Endometrial microvascular endothelial cells (primary cell): ENCODE measurements around the gene ARHGAP19. TPM values are rescaled to one million over a fixed set of nuclear protein-coding genes. Genes with fewer than 3 reads are reported as not detected.

Source experiments
- in situ Hi-C: cut with HindIII; loops from 2 replicates; pipeline ENCODE4 v1.10.0; 2017; ENCODE audit warnings: low sequenced_read_pairs, low pct_unique_long_range_greater_than_20kb; ENCODE audit errors: inconsistent ontology term
- total RNA-seq: library from RNA; depleted of rRNA; stranded (reverse); fragments of >200 nt; gene quantifications from one replicate; pipeline ENCODE4 v1.2.3, GENCODE V29; 2015; ENCODE audit errors: inconsistent ontology term

The ARHGAP19 gene
- total RNA-seq, 1 donor from 2014 or later = 13.8 TPM

DNA sequence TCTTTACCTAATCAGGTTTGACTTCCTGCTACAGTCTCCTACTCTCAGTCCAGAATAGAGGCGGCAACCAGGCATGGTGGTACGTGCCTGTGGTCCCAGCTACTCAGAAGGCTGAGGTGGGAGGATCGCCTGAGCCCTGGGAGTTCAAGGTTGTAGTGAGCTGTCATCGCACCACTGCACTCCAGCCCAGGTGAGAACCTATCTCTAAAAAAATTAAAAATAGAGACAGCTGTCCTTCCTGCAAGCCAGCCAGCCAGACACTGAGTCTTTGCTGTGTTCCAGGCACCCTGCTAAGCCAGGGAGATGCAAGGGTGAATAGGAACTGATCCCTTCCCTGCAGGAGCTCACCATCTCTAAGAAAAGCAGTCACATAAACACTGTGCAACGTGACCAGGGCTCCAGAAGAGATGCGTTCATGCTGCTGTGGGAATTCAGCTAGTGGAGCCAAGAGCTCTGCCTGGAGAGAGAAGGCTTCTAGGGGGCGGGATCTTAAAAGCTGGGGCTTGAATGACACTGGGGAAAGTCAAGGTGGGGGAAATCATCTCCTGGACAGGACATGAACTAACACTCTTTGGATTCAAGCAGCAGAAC is 84.6 kb downstream of the ARHGAP19 start:
- in situ Hi-C loops = no loop called here

DNA sequence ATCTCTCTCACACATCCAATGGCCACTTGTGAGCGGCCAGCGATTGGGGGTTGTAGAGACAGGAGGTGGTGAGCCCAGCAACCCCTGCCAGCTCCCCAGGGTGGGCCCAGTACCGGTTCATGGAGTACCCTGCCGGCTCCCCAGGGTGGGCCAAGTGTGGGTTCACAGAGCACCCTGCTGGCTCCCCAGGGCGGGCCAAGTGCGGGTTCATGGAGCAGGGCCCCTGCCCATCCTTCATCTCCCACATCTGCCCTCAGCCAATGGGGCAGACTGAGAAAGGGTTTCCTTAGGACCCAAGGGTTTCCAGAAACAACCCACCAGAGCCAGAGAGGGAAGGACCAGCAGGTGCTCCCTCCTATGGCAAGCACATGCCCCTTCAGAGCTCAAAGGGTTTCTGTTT is 85.3 kb downstream of the ARHGAP19 start:
- in situ Hi-C loops = no loop called here

DNA sequence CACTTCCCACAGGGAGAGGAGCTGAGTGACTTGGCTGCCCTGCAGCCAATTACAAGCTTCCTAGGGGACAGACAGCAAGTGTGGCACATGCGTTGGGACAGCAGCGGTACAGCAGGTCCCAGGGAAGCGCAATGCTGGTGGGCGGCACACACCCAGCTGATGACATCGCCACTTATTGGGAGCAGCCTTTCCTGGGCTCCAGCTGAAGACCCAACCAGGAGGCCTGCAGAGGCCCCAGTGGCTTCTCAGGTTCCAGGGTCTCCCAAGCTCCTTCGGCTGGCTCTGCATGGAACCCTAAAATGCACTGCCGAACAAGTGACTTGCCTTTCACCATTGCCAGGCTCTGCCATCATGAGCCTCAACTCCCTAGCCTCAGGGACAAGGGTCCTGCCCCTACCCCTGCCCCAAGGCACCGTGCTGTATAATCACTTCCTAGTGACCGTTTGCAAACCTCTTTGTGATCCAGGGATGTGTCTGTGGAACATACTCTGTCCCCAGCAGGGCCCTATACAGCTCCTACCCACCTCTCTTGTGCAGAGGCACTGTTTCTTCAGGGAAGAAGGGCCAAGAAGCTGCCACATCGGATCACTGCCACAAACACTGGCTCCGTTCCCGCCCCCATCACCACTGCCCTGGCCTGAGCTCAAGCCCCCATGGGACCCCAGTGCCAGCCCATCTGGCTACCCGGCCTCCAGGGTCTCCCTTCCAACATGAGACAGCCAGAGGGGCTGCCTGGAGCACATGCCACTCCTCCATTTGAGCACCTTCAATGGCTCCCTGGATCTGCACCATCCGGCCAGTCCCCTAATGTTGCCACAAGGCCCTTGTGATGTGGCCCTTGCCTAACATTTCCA is 87.4 kb downstream of the ARHGAP19 start:
- in situ Hi-C loops = no loop called here

DNA sequence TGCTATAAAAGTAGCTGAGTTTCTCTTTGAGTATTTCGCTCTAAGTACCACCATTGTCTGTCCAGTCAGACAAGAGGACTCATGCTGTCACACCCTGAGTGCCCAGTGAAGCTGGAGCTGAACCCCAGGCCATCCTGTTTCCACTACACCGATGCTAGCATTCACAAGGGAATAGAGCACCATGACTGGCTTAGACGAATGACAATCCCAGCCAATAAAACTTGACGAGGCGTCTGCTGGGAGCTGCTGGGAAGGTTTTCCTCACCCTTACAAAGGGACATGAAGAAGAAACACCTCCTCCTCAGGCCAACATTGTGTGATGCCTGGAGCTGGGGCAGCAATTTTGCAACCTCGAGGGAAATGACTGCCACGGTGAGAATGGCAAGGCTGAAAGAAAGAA is 89.2 kb downstream of the ARHGAP19 start:
- in situ Hi-C loops = no loop called here

DNA sequence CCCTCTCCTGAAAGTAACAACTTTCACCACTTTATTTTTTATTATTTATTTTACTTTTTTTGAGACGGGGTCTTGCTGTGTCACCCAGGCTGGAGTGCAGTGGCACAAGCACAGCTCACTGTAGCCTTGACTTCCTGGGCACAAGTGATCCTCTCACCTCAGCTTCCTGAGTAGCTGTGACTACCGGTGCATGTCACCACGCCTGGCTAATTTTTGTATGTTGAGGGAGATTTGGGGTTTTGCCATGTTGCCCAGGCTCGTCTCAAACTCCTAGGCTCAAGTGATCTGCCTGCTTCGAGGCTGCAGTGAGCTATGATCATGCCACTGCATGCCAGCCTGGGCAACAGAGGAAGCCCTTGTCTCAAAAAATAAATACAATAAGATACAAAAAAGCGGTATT is 91.8 kb downstream of the ARHGAP19 start:
- in situ Hi-C loops = no loop called here

DNA sequence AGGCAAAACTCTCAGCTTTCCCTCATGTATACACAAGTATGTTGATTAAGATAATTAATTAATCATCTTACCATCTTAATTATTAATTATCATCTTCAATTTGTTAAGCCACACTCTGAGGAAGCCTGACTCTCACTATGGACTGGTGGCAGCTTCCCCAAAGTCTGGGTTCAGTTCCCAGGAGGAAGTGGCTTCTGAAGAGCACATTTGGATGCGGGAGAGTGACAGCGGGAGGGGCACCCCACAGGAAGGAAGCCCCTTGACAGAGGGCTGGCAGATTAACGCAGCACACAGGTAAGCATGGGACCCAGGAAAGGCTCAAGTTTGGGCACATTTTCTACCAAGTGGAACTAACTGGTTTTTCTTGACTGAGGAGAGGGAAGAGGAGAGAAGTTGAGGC is 93.3 kb downstream of the ARHGAP19 start:
- in situ Hi-C loops = no loop called here

DNA sequence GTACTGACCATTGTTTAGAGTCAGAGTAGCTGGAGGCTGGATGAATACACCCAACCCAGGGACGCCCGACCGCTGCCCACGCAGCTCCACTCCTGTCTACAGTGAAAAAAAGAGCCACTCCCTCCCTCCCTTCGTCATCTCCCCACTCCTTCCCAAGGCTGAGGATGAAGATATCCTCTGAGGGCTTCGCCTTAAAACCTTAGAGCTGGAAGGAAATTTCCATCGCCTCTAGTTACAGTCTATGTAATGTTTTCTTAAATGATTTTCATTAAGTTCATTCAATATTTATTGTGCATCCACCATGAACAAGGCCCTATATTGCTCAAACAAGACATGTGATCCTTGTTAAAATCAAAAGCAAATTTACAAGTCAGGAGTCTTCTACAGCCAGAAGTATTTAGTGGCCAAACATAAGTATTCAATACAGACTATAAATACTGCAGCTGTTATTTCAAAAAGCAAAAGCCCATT is 95.4 kb downstream of the ARHGAP19 start:
- in situ Hi-C loops = no loop called here

DNA sequence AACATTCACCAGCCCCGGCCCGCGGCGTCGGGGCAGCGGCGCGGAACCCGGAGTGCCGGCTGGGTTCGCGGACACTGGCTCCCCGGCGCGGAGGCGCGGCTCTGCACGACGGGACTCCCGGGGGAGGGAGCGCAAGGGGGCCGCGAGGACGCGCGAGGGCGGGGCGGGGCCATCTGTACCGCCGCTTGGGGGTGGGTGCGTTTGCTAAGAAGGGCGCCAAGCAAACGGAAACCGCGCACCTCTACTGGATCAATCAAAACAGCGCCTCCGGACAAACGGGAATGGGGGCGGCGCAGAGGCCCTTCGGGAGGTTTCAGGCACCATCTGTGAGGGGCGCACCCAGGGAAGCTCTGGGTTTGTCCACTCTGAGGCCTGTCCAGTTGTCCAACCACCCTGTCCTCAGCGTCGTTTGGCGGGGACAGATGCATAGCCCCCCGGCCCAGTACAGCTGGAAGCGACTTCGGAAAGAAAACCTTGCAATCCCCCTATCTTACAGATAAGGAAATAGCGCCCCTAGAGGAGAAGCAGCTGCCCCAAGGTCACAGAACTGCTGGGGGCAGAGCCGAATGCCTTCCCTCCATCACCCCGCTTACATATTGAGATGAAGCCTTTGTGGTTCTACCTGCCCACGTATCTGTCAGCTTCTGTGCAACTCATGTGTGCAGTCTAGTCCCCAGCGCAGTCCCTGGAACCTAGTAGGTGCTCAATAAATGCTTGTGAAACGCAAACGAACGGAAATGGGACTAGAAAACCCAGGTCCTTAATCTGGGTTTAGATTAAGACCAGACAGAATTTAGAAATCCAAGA is 96.0 kb downstream of the ARHGAP19 start:
- in situ Hi-C loops = no loop called here

DNA sequence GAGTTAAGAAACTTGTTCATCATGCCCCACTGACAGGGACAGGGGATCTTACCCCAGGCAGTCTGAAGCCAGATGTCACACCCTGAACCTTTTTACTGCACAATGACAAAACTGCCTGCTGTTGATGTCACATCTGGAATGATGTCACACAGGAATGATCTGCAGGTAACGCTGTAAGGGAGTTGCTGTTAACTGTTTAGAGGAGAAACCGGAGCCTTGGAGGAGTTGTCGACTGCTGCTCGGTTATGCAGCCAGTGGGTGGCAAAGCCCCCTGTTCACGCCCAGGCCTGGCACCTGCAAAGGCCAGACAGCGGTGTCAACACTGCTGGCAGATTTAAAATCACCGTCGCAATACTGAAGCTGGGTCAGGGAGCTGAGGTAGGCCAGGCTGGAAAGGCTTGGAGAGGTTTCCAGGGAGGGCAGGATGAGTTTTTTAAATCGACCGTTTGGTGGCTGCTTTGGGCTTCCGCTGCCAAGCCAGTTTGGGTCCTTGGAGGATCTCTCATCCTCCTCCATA is 96.7 kb downstream of the ARHGAP19 start:
- in situ Hi-C loops = no loop called here

DNA sequence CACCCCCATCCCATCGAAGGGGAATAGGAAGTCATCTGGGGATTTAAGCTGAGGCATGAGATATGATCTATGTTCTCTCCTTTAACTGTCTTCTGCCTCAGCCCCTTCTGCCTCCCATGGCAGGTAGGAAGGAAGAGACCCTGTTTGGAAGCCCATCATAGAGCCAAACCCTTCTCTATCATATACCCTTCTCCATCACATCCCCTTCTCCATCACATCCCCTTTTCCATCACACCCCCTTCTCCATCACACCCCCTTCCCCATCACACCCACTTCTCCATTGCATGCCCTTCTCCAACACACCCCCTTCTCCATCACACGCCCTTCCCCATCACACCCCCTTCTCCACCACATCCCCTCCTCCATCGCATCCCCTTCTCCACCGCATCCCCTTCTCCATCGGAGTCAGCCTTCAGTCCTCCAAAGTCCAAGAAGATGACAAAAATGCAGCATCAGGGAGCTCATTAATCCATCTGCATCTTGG is 99.4 kb downstream of the ARHGAP19 start:
- in situ Hi-C loops = no loop called here

DNA sequence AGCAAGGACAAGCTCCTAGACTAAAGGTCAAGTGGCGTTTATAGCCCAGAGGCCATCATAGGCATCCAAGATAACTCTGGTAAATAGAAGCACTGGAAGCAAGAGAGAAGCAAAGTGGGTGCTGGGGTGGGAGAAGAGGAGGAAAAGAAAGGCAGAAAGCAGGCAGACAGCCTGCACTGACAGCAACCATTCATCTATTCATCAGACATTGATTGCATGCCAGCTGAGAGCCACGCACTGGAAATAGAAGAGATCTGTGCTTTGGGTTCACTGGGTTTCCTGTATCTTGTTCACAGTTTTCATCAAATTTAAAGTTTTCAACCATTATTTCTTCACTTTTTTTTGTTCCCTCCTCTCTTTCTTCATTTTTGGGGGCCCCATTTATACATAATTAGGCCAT is 102.0 kb downstream of the ARHGAP19 start:
- in situ Hi-C loops = no loop called here

DNA sequence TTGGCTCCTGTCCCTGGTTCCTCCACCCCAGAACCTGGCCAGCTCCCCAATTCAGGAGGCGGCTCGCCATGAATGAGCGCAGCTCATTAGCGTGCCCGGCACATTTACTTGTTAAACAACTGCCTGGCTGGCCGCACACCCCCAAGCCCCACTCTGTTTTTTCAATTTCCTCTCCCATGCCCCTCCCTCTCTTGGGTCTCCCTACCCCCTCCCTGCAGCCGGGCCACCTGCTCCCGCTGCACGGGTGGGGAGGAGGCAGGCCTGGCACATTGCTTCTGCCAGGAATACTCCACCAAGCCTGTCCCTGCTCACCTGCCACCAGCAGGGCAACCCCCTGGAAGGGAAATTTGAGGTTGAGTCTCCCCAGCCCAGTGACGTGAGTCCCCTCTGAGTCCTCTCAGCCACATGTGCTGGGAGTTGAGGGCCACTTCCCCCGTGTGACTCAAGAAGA is 104.2 kb downstream of the ARHGAP19 start:
- in situ Hi-C loops = no loop called here

DNA sequence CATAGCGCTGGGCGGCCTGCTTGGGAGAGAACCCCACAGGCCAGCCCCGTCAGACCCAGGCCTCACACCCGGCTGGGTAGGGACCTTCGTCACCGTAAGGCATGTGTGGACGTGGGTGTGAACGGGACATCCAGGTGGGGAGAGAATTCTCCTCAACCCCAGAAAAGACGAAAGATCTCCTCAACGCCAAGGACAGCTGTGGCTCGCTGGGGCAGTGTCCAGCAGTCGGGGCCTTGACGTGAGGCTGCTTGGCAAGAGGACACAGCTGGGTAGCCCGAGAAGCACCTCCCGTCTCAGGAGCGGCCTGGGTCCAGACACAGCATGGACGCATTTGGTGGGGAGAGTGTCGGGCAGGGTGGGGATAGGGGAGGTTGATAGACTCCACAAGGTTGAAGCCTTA is 105.5 kb downstream of the ARHGAP19 start:
- in situ Hi-C loops = no loop called here

DNA sequence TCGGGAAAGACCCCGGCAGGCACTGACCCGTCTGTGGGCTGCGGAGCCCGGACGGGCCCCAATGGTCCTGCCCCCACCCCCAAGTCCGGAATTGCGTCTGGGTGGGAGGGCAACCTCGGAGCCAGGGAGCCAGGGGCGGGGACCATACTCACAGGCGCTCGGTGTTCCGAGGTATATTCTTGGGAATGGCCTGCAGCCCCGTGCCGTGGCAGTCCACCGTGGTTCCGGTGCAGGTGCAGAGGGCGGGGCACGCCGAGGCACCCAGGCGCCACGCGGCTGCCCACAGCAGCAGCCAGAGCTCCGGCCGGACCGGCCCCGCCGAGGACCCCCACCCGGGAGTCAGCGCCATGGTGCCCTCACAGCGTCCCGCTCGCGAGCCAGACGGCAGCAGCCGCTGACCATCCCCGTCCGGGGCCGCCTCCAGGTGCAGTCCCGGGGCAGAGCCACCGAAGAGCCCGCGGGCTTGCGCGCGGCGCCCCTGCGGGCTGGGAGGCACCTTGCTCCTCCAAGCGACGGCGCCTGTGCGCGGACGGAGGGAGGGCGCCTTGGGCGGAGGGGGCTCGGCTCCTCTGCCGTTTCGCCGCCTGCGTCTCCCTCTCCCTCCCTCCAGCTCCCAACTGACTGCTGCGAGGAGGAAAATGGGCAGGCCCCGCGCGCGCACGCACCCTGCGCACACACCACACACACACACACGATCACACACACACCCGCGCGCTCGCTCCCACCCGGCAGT is 106.9 kb downstream of the ARHGAP19 start, which contains the start of gene SLIT1:
TSS of gene SLIT1 (minus strand) at position 634 of the 733 bp plus-strand sequence. CDS start at position 349, 285 bp downstream.
- in situ Hi-C loops = no loop called here

DNA sequence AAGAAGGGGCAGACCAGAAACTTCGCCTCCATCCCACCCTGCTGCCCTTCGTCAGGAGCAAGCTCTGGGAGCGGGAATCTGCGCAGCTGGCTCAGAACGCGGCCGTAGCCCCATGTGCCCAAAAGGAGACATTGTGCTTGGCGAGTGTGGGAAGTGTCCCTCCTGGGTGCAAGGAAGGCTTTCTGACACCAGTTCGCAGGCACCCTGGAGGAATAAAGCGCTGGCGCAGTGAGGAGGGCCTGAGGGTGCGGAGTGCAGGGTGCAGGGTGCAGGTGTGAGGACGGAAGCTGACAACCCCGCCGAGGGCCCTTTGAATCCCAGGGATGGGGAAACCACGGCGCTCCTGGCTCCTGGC is 107.5 kb downstream of the ARHGAP19 start:
- in situ Hi-C loops = no loop called here

DNA sequence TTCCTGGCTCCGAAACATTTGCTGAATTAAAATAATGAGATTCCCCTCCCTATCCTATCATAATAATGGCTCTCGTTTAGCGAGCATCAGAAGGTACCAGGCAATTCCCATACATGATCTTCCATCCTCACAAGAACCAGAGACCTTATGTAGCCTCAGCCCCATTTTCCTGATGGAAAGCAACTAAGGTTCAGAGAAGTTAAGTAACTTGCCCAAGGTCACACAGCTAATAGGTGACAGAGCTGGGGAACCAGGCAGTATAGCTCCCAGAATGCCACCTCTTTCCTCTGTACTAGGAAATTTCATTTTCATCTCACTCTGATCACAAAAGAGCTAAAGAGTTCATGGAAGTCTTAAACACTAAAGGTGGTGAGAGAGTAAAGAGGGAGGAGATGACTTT is 109.1 kb downstream of the ARHGAP19 start:
- in situ Hi-C loops = no loop called here

DNA sequence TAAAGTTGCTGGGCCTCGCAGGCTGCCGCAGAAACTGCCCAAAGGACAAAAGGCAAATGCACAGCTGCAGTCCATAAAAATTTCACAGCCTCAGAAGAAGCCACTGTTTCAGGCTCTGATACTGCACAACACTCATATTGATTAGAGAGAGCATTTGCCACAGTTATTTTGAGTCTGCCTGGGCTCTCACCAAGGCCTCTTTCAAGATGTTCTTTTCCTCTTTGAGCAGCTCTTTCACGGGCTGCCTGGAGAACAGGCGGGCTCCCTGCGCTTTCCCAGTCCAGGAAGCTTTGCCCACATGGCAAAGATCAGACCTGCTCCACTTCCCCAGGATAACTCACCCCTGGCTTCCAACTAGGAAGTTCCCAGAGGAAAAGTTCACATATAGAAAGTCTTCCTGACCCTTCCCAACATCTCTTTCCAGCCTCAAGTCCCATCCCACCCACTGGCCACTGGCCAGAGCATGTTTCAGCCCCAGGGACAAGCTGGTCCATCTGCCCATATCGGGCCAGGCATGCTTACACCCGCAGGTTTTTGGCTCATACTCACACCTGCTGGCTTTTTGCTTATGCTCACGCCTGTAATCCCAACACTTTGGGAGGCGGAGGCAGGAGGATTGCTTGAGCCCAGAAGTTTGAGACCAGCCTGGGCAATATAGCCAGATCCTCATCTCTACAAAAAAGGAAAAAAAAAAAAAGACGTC is 110.0 kb downstream of the ARHGAP19 start:
- in situ Hi-C loops = no loop called here

DNA sequence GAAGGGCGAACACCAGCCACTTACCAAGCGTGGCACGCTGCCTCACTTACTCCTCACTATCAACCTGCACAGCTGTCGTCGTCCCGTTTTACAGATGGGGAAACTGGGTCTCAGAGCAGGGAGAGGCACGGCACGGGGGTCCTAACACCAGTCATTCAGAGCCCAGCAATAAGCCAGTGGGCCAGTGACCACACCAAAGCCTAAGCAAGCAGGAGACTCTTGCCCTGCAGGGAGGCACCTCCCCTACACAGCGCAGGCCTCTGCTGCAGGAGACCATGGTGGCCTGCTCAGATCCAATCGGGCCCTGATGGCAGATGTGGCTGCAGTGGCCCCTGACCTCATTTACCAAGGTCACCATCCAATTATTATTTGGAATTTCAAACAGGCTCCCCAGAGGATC is 111.5 kb downstream of the ARHGAP19 start:
- in situ Hi-C loops = no loop called here
